HepG2 (cell line): ENCODE data around the gene MAP3K2. TPM values are rescaled to one million over a fixed set of nuclear protein-coding genes. Genes with fewer than 3 reads are reported as not detected.

Experiments used
- AGO2 ChIP-seq: fragments of 200-400 bp; formaldehyde crosslinking; optimal IDR thresholded peaks from 2 replicates; pipeline ENCODE3; 2017; ENCODE audit warnings: mild to moderate bottlenecking, low read depth, low read length, moderate library complexity
- BHLHE40 ChIP-seq: IDR thresholded peaks from 2 replicates; pipeline ENCODE4 v1.6.1; 2011; ENCODE audit warnings: low read length, improper control_type of control experiment
- CBX2 ChIP-seq, 2 experiments: fragments of 200-600 bp in 1 of 2; sonication (generic); formaldehyde crosslinking in 1 of 2; IDR thresholded peaks; 2 replicates each; pipeline versions ENCODE4 v1.7.0 to v1.8.1; 2018 to 2022; ENCODE audit warnings: low read depth in 2 of 2, low read length in 1 of 2, mild to moderate bottlenecking in 1 of 2, missing genetic modification reagents in 1 of 2
- ETV5 ChIP-seq: IDR thresholded peaks from 2 replicates; pipeline ENCODE4 v1.6.1; 2018; ENCODE audit warnings: missing biosample characterization, missing genetic modification reagents, inconsistent platforms, borderline replicate concordance
- GABPA ChIP-seq, 2 experiments: IDR thresholded peaks; 2 replicates each; pipeline ENCODE4 v1.6.1; 2011 to 2016; ENCODE audit warnings: low read depth in 2 of 2, low read length in 1 of 2, missing biosample characterization in 1 of 2, missing genetic modification characterization in 1 of 2
- GZF1 ChIP-seq: sonication (generic); formaldehyde crosslinking; IDR thresholded peaks from 2 replicates; pipeline ENCODE4 v1.5.1; 2020; ENCODE audit warnings: mild to moderate bottlenecking, missing genetic modification reagents
- KDM4B ChIP-seq: sonication (generic); formaldehyde crosslinking; IDR thresholded peaks from 2 replicates; pipeline ENCODE4 v1.4.0; 2020; ENCODE audit warnings: missing genetic modification reagents
- MEIS2 ChIP-seq: sonication (generic); formaldehyde crosslinking; IDR thresholded peaks from 2 replicates; pipeline ENCODE4 v1.9.0; 2021; ENCODE audit warnings: mild to moderate bottlenecking, missing genetic modification reagents
- POLR2G ChIP-seq: fragments of 200-400 bp; formaldehyde crosslinking; IDR thresholded peaks from 2 replicates; pipeline ENCODE4 v1.6.1; 2018; ENCODE audit warnings: mild to moderate bottlenecking, low read depth, low read length, moderate library complexity
- RFX1 ChIP-seq: fragments of 450-650 bp; IDR thresholded peaks from 2 replicates; pipeline ENCODE4 v1.6.1; 2017
- RNF2 ChIP-seq: fragments of 450-650 bp; conservative IDR thresholded peaks from 2 replicates; pipeline ENCODE4 v1.6.1; 2016; ENCODE audit warnings: low read depth
- SP140L ChIP-seq: sonication (generic); formaldehyde crosslinking; IDR thresholded peaks from 2 replicates; pipeline ENCODE4 v1.4.0; 2020; ENCODE audit warnings: missing genetic modification reagents, borderline replicate concordance
- YEATS2 ChIP-seq: sonication (generic); formaldehyde crosslinking; IDR thresholded peaks from 2 replicates; pipeline ENCODE4 v1.4.0; 2020; ENCODE audit warnings: missing genetic modification reagents, borderline replicate concordance
- ZNF350 ChIP-seq: sonication (generic); formaldehyde crosslinking; IDR thresholded peaks from 2 replicates; pipeline ENCODE4 v1.4.0; 2020; ENCODE audit warnings: mild to moderate bottlenecking, low read depth, missing genetic modification reagents, borderline replicate concordance
- ZNF441 ChIP-seq: sonication (generic); formaldehyde crosslinking; IDR thresholded peaks from 2 replicates; pipeline ENCODE4 v1.7.0; 2021; ENCODE audit warnings: missing genetic modification reagents, borderline replicate concordance
- polyA plus RNA-seq, 8 experiments: library from polyadenylated mRNA; depleted of rRNA in 3 of 8; stranded (reverse) in 7 of 8; unstranded in 1 of 8; fragments of >200 nt; fragmentation: Illumina TruSeq in 4 of 8; extraction: Trizol in 4 of 8; gene quantifications; 2 replicates each; pipeline versions ENCODE4 v1.2.1 to v1.2.3, GENCODE V29; 2011 to 2016; ENCODE audit warnings: low read depth in 4 of 8, missing spikeins in 1 of 8, mixed read lengths in 1 of 8; ENCODE audit not compliant: insufficient read depth in 1 of 8
- total RNA-seq, 5 experiments: library from RNA; depleted of rRNA; stranded (reverse); fragments of >200 nt; fragmentation: Illumina TruSeq; extraction: Trizol; gene quantifications; 2 replicates each; pipeline ENCODE4 v1.2.3, GENCODE V29; 2016; ENCODE audit warnings: low read depth in 1 of 5
- TF ChIP-seq, protein P1 (sequence below): IDR thresholded peaks from 2 replicates; pipeline ENCODE4 v1.6.1; 2016; ENCODE audit warnings: missing biosample characterization, missing genetic modification reagents, low read depth
- TF ChIP-seq, protein P2 (sequence below): sonication (generic); formaldehyde crosslinking; IDR thresholded peaks from 2 replicates; pipeline ENCODE4 v1.8.0; 2022; ENCODE audit warnings: missing genetic modification reagents, low read depth, mild to moderate bottlenecking, borderline replicate concordance
- TF ChIP-seq, protein P3 (sequence below): sonication (generic); formaldehyde crosslinking; IDR thresholded peaks from 2 replicates; pipeline ENCODE4 v1.5.1; 2020; ENCODE audit warnings: missing genetic modification reagents, mild to moderate bottlenecking, borderline replicate concordance
- TF ChIP-seq, protein P4 (sequence below): sonication (generic); formaldehyde crosslinking; IDR thresholded peaks from 2 replicates; pipeline ENCODE4 v1.8.1; 2023; ENCODE audit warnings: mild to moderate bottlenecking, missing genetic modification reagents, borderline replicate concordance
- TF ChIP-seq, protein P5 (sequence below): sonication (generic); formaldehyde crosslinking; IDR thresholded peaks from 2 replicates; pipeline ENCODE4 v1.4.0; 2020; ENCODE audit warnings: low read depth, mild to moderate bottlenecking, missing genetic modification reagents
- TF ChIP-seq, protein P6 (sequence below): sonication (generic); formaldehyde crosslinking; IDR thresholded peaks from 2 replicates; pipeline ENCODE4 v1.5.0; 2020; ENCODE audit warnings: missing genetic modification reagents
- TF ChIP-seq, protein P7 (sequence below): sonication (generic); formaldehyde crosslinking; IDR thresholded peaks from 2 replicates; pipeline ENCODE4 v1.4.0; 2020; ENCODE audit warnings: mild to moderate bottlenecking, missing genetic modification reagents

MAP3K2 gene
- total and polyA plus RNA-seq, 2 of the 13 experiments (the other 11 are each of a cell fraction or from before 2014, with no cell fraction given) = 12.2 to 37.2 TPM

DNA sequence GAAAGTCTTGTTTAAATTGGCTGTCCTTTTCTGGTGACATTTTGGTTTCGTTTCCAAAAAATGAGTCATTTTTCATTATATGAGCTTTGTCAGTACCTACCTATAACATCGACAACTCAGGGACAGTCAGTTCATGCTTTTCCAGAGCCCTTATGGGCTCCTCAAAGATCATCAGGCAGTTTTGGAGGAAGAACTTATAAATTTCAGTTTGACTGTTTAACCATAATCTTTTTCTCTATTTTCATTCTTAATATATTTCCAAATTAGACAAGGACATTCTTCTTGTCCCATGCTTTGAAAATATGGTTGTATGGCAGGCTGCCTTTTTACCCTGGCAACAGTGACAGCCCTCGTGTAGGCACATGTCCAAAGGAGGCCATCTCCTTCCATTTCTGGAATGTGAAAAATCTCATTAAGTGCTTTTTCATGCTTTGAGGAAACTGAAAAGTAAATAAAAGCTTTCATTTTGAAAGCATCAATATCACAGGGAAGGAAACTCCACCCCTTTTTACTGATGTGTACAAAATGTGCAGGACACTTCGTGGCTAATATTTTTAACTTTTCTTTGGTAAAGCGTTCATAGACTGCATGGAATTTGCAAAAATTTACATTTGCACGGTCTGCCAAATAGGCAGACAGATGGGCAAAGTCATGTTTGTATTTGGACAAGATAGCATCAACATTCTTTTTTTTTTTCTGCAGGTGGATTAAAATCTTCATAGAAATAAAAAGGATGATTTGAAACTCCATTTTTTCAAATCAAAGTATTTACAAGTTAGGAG lies 23.3 kb upstream of the MAP3K2 start (continued):
- TF ChIP-seq, protein P1, sequence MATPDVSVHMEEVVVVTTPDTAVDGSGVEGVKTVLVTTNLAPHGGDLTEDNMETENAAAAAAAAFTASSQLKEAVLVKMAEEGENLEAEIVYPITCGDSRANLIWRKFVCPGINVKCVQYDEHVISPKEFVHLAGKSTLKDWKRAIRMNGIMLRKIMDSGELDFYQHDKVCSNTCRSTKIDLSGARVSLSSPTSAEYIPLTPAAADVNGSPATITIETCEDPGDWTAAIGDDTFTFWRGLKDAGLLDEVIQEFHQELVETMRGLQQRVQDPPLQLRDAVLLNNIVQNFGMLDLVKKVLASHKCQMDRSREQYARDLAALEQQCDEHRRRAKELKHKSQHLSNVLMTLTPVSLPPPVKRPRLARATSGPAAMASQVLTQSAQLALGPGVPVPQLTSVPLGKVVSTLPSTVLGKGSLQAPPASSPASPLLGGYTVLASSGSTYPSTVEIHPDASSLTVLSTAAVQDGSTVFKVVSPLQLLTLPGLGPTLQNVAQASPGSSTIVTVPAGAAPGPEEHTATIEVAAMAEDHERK (CRISPR knock-in tag) = no peak
- no peak for TF ChIP-seq YEATS2 (CRISPR knock-in tag)
- TF ChIP-seq POLR2G = no peak
- no peak for TF ChIP-seq CBX2 (IDR thresholded peaks at IDR 0.05; ENCODE audit: low read depth, low read length)
- no peak for TF ChIP-seq CBX2 (CRISPR knock-in tag; IDR thresholded peaks at IDR 0.05; ENCODE audit: low read depth)
- TF ChIP-seq BHLHE40 = no peak
- no peak; the same call in 1 of the 2 replicates for TF ChIP-seq ETV5 (CRISPR knock-in tag)
- no peak for TF ChIP-seq GZF1
- TF ChIP-seq ZNF441 (CRISPR knock-in tag) = no peak
- TF ChIP-seq, protein P2, sequence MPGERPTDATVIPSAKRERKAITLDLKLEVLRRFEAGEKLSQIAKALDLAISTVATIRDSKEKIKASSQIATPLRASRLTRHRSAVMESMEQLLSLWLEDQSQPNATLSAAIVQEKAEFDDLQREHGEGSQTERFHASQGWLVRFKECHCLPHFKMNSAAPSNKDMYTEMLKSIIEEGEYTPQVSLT (CRISPR knock-in tag) = no peak
- TF ChIP-seq, protein P3, sequence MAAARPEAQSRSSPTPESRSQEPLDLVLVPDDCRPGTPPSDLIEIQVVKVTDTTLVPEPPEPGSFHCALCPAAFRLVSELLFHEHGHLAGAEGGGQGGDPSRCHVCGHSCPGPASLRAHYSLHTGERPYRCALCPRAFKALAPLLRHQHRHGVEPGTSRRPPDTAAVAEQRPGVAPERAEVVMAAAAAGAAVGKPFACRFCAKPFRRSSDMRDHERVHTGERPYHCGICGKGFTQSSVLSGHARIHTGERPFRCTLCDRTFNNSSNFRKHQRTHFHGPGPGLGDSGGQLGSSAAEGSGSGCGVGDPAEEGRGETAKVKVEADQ (CRISPR knock-in tag) = no peak
- TF ChIP-seq, protein P4, sequence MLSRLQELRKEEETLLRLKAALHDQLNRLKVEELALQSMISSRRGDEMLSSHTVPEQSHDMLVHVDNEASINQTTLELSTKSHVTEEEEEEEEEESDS (CRISPR knock-in tag) = no peak
- no peak for TF ChIP-seq GABPA (IDR thresholded peaks at IDR 0.05; ENCODE audit: low read depth, low read length)
- TF ChIP-seq GABPA (CRISPR knock-in tag; IDR thresholded peaks at IDR 0.05; ENCODE audit: low read depth) = no peak
- no peak for TF ChIP-seq KDM4B (CRISPR knock-in tag)
- no peak for TF ChIP-seq AGO2
- TF ChIP-seq RNF2 = no peak
- TF ChIP-seq MEIS2 (CRISPR knock-in tag) = no peak
- no peak for TF ChIP-seq SP140L (CRISPR knock-in tag)
- TF ChIP-seq, protein P5, sequence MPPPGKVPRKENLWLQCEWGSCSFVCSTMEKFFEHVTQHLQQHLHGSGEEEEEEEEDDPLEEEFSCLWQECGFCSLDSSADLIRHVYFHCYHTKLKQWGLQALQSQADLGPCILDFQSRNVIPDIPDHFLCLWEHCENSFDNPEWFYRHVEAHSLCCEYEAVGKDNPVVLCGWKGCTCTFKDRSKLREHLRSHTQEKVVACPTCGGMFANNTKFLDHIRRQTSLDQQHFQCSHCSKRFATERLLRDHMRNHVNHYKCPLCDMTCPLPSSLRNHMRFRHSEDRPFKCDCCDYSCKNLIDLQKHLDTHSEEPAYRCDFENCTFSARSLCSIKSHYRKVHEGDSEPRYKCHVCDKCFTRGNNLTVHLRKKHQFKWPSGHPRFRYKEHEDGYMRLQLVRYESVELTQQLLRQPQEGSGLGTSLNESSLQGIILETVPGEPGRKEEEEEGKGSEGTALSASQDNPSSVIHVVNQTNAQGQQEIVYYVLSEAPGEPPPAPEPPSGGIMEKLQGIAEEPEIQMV (CRISPR knock-in tag) = no peak
- TF ChIP-seq RFX1 = no peak
- no peak for TF ChIP-seq ZNF350 (CRISPR knock-in tag)
- TF ChIP-seq, protein P6, sequence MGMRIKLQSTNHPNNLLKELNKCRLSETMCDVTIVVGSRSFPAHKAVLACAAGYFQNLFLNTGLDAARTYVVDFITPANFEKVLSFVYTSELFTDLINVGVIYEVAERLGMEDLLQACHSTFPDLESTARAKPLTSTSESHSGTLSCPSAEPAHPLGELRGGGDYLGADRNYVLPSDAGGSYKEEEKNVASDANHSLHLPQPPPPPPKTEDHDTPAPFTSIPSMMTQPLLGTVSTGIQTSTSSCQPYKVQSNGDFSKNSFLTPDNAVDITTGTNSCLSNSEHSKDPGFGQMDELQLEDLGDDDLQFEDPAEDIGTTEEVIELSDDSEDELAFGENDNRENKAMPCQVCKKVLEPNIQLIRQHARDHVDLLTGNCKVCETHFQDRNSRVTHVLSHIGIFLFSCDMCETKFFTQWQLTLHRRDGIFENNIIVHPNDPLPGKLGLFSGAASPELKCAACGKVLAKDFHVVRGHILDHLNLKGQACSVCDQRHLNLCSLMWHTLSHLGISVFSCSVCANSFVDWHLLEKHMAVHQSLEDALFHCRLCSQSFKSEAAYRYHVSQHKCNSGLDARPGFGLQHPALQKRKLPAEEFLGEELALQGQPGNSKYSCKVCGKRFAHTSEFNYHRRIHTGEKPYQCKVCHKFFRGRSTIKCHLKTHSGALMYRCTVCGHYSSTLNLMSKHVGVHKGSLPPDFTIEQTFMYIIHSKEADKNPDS (CRISPR knock-in tag) = no peak
- TF ChIP-seq, protein P7, sequence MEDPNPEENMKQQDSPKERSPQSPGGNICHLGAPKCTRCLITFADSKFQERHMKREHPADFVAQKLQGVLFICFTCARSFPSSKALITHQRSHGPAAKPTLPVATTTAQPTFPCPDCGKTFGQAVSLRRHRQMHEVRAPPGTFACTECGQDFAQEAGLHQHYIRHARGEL = no peak
